ENCODE data around the gene SGCG. TPM values are rescaled to one million over a fixed set of nuclear protein-coding genes. Genes with fewer than 3 reads are reported as not detected.

The SGCG gene
- total RNA-seq, 1 donor from 2014 or later = 0.55 TPM

GRCh38 chr13:23330356-23330755 lies 149.6 kb downstream of the SGCG start:
- DNase-seq (ENCODE audit: low spot score) = no peak

- DNase-seq (ENCODE audit: low spot score) = no peak
These were observed 158.4 kb downstream of the SGCG start for GRCh38 chr13:23339225-23339624.

- DNase-seq (ENCODE audit: low spot score) = no peak
These were observed 164.3 kb downstream of the SGCG start for GRCh38 chr13:23344931-23345595.

- DNase-seq (ENCODE audit: low spot score) = no peak
These were observed 166.8 kb downstream of the SGCG start for GRCh38 chr13:23347601-23348000.

- DNase-seq (ENCODE audit: low spot score) = no peak
These were observed 167.7 kb downstream of the SGCG start for GRCh38 chr13:23348262-23349127.

- DNase-seq (ENCODE audit: low spot score) = no peak
These were observed 168.6 kb downstream of the SGCG start for GRCh38 chr13:23349161-23349897.

GRCh38 chr13:23350009-23350408 lies 169.2 kb downstream of the SGCG start:
- no peak for DNase-seq (ENCODE audit: low spot score)

GRCh38 chr13:23352161-23352560 lies 171.4 kb downstream of the SGCG start:
- DNase-seq (ENCODE audit: low spot score) = no peak

- no peak for DNase-seq (ENCODE audit: low spot score)
These were observed 173.7 kb downstream of the SGCG start for GRCh38 chr13:23354520-23354919.

GRCh38 chr13:23356368-23356767 lies 175.6 kb downstream of the SGCG start:
- no peak for DNase-seq (ENCODE audit: low spot score)

- DNase-seq (ENCODE audit: low spot score) = no peak
These were observed 176.6 kb downstream of the SGCG start for GRCh38 chr13:23357349-23357748.

GRCh38 chr13:23359882-23360281 lies 179.1 kb downstream of the SGCG start:
- no peak for DNase-seq (ENCODE audit: low spot score)

GRCh38 chr13:23365652-23366051 lies 184.9 kb downstream of the SGCG start:
- no peak for DNase-seq (ENCODE audit: low spot score)

- DNase-seq (ENCODE audit: low spot score) = no peak
These were observed 187.1 kb downstream of the SGCG start for GRCh38 chr13:23367907-23368306.

GRCh38 chr13:23372264-23372906 lies 191.6 kb downstream of the SGCG start:
- no peak for DNase-seq (ENCODE audit: low spot score)

Data from ureter (tissue), 1 donor.